ENCODE measurements around the gene ZNF614.
"Not testable (repeated sequence)": the region's sequence is repeated elsewhere in the genome, so short reads cannot be mapped to it uniquely, and the experiment has no call there.

The ZNF614 gene

GRCh38 chr19:51993422-51993821, 34.8 kb downstream of the ZNF614 start:
- no peak for DNase-seq

DNA sequence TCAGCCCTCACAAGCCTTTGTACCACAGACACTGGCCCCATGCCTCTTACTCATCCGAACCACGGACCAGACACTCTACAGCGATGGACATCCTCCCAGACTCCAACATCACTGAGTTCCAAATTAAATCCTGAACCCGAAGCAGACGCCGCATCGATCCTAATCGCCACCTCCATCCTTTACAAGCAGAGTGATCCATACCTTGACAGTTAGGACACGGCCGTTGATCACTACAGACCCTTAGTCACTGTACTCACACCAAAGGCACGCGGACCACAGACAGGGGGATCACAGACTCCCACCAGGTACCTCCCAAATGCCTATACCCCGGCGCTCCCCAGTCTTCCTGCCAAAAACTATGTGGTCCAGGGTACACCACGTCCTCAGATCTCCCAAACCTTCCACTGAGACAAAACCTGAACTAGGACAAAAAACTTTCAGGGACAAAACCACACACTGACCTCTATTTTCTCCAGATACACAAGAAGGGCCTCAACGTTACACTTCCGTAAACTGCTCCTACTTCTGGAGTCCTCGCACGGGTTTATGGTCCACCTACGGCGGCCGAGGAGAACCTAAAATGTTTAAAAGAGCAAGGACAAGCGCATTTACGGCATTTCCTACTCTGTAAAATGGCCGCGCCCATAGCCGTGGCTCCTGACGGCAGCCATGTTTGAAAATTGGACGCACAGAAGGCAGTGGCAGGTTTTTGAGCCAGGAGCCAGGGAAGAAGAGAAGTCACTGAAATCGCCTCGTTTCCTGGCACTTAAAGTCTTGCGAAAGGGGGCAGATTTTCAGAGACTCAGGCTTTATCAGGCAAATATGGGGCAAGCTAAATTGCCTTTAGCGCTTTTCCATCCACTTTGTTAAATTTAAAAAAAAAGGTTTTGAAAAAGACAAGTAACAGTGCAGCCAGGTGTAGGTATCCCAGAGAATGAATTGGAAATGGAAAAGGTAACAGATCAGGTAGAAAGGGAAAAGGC, 41.6 kb downstream of the ZNF614 start, which contains the start of gene ZNF350:
TSS of gene ZNF350 (minus strand) at position 532 of the 983 bp plus-strand sequence. CDS start 12,480 bp downstream, outside the sequence.
- peak; percentile 27 to 99 (median 89) for DNase-seq

GRCh38 chr19:51983361-51983760, 44.8 kb downstream of the ZNF614 start:
- no peak for DNase-seq

DNA sequence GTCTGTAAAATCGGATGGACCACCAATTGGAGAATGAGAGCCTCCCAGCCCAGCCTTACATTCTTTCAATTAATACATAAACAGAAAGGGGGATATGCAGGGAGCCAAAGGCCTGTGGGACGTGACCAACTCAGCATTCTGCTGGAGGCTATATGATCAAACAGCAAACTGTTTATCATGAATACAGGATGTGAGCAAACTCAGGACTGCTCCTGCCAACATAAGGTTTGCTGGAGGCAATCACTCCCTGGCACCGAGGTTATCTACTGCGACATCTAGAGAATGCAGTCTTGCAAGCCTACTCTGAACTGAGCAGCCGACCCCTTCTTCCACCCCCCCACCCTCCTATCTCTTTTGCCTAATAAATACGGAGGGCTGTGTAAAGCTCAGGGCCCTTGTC, 47.3 kb downstream of the ZNF614 start:
- not testable (repeated sequence) for DNase-seq

DNA sequence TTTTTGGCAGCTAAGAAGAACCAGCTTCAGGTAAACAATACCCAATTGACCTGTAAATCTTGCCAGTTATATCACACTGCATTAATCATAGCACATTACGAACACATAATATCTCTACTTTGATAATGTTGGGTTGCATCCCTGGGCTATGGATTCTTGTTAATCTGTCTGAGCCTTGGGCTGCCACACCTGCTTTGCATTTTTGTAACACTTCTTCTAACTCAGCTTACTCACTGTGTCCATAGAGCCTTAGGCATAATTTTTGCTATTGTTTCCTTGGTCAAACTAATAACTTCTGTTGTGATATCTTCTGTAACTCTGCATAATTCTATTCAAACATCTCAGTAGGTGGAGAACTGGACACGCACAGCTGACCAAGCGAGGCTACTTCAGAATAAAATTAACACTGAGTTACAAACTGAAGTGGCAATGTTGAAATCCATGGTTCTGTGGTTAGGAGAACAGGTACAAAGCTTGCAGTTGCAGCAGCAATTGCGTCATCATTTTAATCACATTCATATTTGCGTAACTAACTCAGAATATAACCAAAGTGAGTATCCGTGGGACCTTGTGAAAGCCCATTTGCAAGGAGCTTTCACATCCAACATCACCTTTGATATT, 48.0 kb downstream of the ZNF614 start:
- DNase-seq, result no peak

- DNase-seq, result no peak
These were observed 49.3 kb downstream of the ZNF614 start for GRCh38 chr19:51978882-51979281.

DNA sequence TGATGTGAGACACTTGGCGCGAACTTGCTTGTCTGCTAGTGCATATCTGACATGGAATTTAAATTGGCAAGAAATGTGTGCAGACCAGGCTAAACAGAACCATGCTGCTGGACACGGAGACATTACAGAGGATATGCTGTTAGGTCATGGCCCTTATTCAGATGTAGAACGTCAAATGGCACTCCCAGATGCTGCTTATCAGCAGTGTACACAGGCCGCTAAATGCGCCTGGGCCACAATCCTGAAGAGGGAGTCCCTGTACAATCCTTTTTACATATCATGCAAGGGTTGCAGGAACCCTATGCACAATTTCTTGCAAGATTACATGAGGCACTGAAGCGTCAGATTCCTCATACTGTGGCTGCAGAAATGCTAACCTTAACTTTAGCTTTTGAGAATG, 50.8 kb downstream of the ZNF614 start:
- DNase-seq, result no peak

GRCh38 chr19:51976852-51977251, 51.3 kb downstream of the ZNF614 start:
- no peak for DNase-seq

DNA sequence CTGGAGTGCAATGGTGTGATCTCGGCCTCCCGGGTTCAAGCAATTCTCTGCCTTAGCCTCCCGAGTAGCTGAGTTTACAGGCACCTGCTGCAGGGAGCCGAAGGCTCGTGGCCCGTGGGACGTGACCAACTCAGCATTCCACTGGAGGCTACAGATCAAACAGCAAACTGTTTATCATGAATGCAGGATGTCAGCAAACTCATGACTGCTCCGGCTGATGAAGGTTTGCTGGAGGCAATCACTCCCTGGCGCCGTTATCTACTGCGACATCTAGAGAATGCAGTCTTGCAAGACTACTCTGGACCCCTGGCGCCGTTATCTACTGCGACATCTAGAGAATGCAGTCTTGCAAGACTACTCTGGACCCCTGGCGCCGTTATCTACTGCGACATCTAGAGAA, 52.4 kb downstream of the ZNF614 start:
- not testable (repeated sequence) for DNase-seq

DNA sequence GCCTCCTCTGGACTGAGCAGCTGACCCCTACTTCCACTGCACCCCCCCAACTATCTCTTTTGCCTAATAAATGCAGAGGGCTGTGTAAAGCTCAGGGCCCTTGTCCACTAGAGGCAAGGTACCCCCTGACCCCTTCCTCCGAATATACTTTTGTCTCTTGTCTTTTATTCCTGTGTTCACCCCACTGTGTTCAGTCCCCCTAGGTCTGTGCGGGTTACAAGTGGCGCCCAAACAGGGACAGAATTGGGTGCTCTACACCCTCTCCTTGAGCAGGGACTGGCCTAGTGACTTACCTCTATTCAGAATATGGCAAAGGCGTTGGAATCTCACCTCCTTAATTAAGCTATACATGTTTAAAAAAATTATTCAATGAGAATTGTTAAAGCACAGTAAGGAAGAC, 56.6 kb downstream of the ZNF614 start:
- DNase-seq, result no peak

GRCh38 chr19:51970718-51971117, 57.5 kb downstream of the ZNF614 start:
- DNase-seq, result no peak

- DNase-seq, result no peak
These were observed 62.6 kb downstream of the ZNF614 start for GRCh38 chr19:51965583-51965982.
